Central memory CD8-positive, alpha-beta T cell (primary cell): Measurements from ENCODE around the gene NREP.
A peak's percentile ranks its signal among the peaks of the same experiment; 100 is the strongest.
"Not testable (repeated sequence)": the region's sequence is repeated elsewhere in the genome, so short reads cannot be mapped to it uniquely, and the experiment has no call there.

Experiments used
- ATAC-seq: fragments of 150-1000 bp; cut with Tn5 transposase; replicated peaks from 2 replicates; pipeline ENCODE4 v1.10.0; 2022; ENCODE audit warnings: mild to moderate bottlenecking, moderate FRiP score, moderate number of reproducible peaks; ENCODE audit not compliant: poor library complexity, severe bottlenecking; ENCODE audit errors: extremely low read depth
- DNase-seq, 2 donors: peaks; one replicate each; pipeline ENCODE4 v3.0.0; 2021; ENCODE audit warnings: low spot score in 2 of 2
- H3K27ac Mint-ChIP-seq: one replicate; pipeline ENCODE4 v1.8.0; 2022; ENCODE audit warnings: low read depth, mild to moderate bottlenecking, moderate library complexity, mixed read lengths
- H3K27me3 Mint-ChIP-seq: one replicate; pipeline ENCODE4 v1.8.0; 2022; ENCODE audit warnings: mixed read lengths
- H3K36me3 Mint-ChIP-seq: one replicate; pipeline ENCODE4 v1.8.0; 2022; ENCODE audit warnings: mild to moderate bottlenecking, moderate library complexity, mixed read lengths; ENCODE audit not compliant: insufficient read depth
- H3K4me1 Mint-ChIP-seq: one replicate; pipeline ENCODE4 v1.8.0; 2022; ENCODE audit warnings: mixed read lengths
- H3K4me3 Mint-ChIP-seq: one replicate; pipeline ENCODE4 v1.8.0; 2022; ENCODE audit warnings: mild to moderate bottlenecking, moderate library complexity, mixed read lengths
- H3K9me3 Mint-ChIP-seq: one replicate; pipeline ENCODE4 v1.8.0; 2022; ENCODE audit warnings: mixed read lengths

NREP gene

GRCh38 chr5:111730659-111731382 lies 26.2 kb downstream of the NREP start:
- H3K9me3 Mint-ChIP-seq = peaks cover 5% of the 10 kb centered on the region
- ATAC-seq (no peak), DNase-seq (no peak)
- H3K4me3 Mint-ChIP-seq = no peak overlapping the region
- peaks cover 3% of the 10 kb centered on the region for H3K36me3 Mint-ChIP-seq
- peaks cover 12% of the 10 kb centered on the region for H3K27me3 Mint-ChIP-seq
- no peaks in the 10 kb centered on the region for H3K4me1 Mint-ChIP-seq
- no peak overlapping the region for H3K27ac Mint-ChIP-seq

GRCh38 chr5:111728941-111729340 lies 28.1 kb downstream of the NREP start:
- Mint-ChIP-seq H3K4me3 (no peak overlapping the region), H3K27ac (no peak overlapping the region), H3K4me1 (no peaks in the 10 kb centered on the region), H3K9me3 (peaks cover 5% of the 10 kb centered on the region), H3K36me3 (peaks cover 3% of the 10 kb centered on the region), H3K27me3 (peaks cover 12% of the 10 kb centered on the region)
- no peak for DNase-seq
- no peak for ATAC-seq

- peaks cover 5% of the 10 kb centered on the region for H3K9me3 Mint-ChIP-seq
- no peak overlapping the region for H3K27ac Mint-ChIP-seq
- ATAC-seq (no peak), DNase-seq (no peak)
- no peaks in the 10 kb centered on the region for H3K4me1 Mint-ChIP-seq
- H3K27me3 Mint-ChIP-seq = peaks cover 12% of the 10 kb centered on the region
- no peak overlapping the region for H3K4me3 Mint-ChIP-seq
- peaks cover 3% of the 10 kb centered on the region for H3K36me3 Mint-ChIP-seq
These were observed 30.0 kb downstream of the NREP start for GRCh38 chr5:111726986-111727385.

GRCh38 chr5:111722140-111722539 lies 34.9 kb downstream of the NREP start:
- peaks cover 4% of the 10 kb centered on the region for H3K36me3 Mint-ChIP-seq

GRCh38 chr5:111720333-111720890 lies 36.6 kb downstream of the NREP start:
- Mint-ChIP-seq H3K4me1 (no peaks in the 10 kb centered on the region), H3K27ac (no peak overlapping the region), H3K9me3 (peaks cover 13% of the 10 kb centered on the region), H3K27me3 (peaks cover 22% of the 10 kb centered on the region), H3K4me3 (no peak overlapping the region), H3K36me3 (peaks cover 4% of the 10 kb centered on the region)
- DNase-seq = no peak
- ATAC-seq = no peak

More at GRCh38 chr5:111722140-111722539, 34.9 kb downstream of the NREP start:
- H3K4me1 Mint-ChIP-seq = no peaks in the 10 kb centered on the region
- no peak overlapping the region for H3K4me3 Mint-ChIP-seq
- no peak for DNase-seq
- ATAC-seq = no peak
- H3K9me3 Mint-ChIP-seq = peaks cover 13% of the 10 kb centered on the region
- peaks cover 20% of the 10 kb centered on the region for H3K27me3 Mint-ChIP-seq
- H3K27ac Mint-ChIP-seq = no peak overlapping the region

DNA sequence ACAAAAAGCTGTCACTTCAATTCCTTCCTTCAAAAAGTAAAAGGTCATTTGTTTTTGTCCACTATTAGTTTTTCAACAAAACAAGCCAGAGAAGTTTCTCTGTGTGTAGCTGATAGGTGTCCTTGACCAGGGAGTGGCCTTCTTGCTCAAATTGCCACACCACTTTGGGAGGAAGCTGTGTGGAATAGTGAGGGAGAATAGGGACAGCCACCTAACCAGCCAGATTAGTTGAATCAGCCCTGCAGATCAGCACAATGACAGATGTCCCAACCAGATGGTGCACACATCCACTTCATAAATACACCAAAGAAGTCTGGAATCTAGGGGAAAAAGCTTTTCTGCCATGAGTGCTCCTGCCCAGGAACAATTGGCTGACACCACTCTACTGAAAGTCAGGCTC lies 37.2 kb downstream of the NREP start:
- no peak overlapping the region for H3K27ac Mint-ChIP-seq
- H3K4me3 Mint-ChIP-seq = no peak overlapping the region
- DNase-seq (no peak), ATAC-seq (no peak)
- H3K4me1 Mint-ChIP-seq = no peaks in the 10 kb centered on the region
- H3K9me3 Mint-ChIP-seq = peaks cover 17% of the 10 kb centered on the region
- peaks cover 29% of the 10 kb centered on the region for H3K27me3 Mint-ChIP-seq
- peaks cover 4% of the 10 kb centered on the region for H3K36me3 Mint-ChIP-seq

DNA sequence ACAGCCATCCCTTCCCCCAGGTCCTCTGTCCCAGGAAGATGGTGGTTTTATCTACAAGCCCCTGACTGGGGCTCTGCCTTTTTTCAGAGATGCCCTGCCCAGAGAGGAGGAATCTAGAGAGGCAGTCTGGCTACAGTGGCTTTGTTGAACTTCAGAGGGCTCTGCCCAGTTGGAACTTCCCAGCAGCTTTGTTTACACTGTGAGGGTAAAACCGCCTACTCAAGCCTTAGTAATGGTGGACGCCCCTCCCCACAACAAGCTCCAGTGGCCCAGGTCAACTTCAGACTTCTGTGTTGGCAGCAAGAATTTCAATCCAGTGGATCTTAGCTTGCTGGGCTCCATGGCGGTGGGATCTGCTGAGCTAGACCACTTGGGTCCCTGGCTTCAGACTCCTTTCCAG lies 40.2 kb downstream of the NREP start:
- Mint-ChIP-seq H3K27me3 (peaks cover 34% of the 10 kb centered on the region), H3K9me3 (peaks cover 25% of the 10 kb centered on the region)
- H3K27ac Mint-ChIP-seq, DNase-seq, H3K4me3 Mint-ChIP-seq, H3K4me1 Mint-ChIP-seq, H3K36me3 Mint-ChIP-seq, ATAC-seq: not testable (repeated sequence)

GRCh38 chr5:111707630-111708164 lies 49.3 kb downstream of the NREP start:
- no peaks in the 10 kb centered on the region for H3K9me3 Mint-ChIP-seq
- no peaks in the 10 kb centered on the region for H3K4me1 Mint-ChIP-seq
- no peak overlapping the region for H3K27ac Mint-ChIP-seq
- ATAC-seq = no peak
- H3K4me3 Mint-ChIP-seq = no peak overlapping the region
- peaks cover 3% of the 10 kb centered on the region for H3K27me3 Mint-ChIP-seq
- DNase-seq = no peak
- H3K36me3 Mint-ChIP-seq = no peaks in the 10 kb centered on the region

- Mint-ChIP-seq H3K36me3 (no peaks in the 10 kb centered on the region), H3K4me3 (no peak overlapping the region), H3K9me3 (no peaks in the 10 kb centered on the region), H3K27ac (no peak overlapping the region), H3K27me3 (peaks cover 9% of the 10 kb centered on the region), H3K4me1 (no peaks in the 10 kb centered on the region)
- ATAC-seq (no peak), DNase-seq (no peak)
These were observed 50.6 kb downstream of the NREP start for GRCh38 chr5:111706345-111706744.

- DNase-seq = no peak
- H3K4me3 Mint-ChIP-seq = no peak overlapping the region
- no peaks in the 10 kb centered on the region for H3K4me1 Mint-ChIP-seq
- H3K27ac Mint-ChIP-seq = no peak overlapping the region
- ATAC-seq = no peak
- H3K36me3 Mint-ChIP-seq = no peaks in the 10 kb centered on the region
- H3K27me3 Mint-ChIP-seq = peaks cover 15% of the 10 kb centered on the region
- H3K9me3 Mint-ChIP-seq = no peaks in the 10 kb centered on the region
These were observed 52.4 kb downstream of the NREP start for GRCh38 chr5:111704452-111705085.

DNA sequence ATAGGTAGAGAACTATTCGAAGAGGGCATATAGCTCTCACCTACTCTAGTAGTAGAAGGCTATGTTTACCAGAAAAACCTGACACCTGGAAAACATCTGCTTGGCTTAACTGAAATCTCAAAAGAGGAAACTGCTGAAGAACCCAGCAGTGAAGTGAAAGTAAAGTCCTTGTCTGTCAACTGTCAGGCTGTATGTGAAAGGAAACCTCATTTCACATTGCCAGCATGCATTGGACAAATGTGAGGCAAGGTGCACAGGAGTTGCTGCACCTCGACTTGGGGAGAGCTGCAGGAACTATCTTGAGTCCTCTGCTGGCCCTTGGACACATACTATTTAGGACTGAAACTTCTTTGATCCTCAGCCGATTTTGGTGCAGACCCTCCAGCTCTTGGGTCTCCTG lies 53.3 kb downstream of the NREP start:
- H3K27ac Mint-ChIP-seq = no peak overlapping the region
- no peak overlapping the region for H3K4me3 Mint-ChIP-seq
- peak; percentile 43 for ATAC-seq

GRCh38 chr5:111699976-111700375 lies 57.0 kb downstream of the NREP start:
- DNase-seq = no peak
- H3K4me3 Mint-ChIP-seq = no peak overlapping the region
- H3K27me3 Mint-ChIP-seq = peaks cover 32% of the 10 kb centered on the region
- no peak overlapping the region for H3K27ac Mint-ChIP-seq
- no peaks in the 10 kb centered on the region for H3K36me3 Mint-ChIP-seq
- ATAC-seq = no peak
- no peaks in the 10 kb centered on the region for H3K4me1 Mint-ChIP-seq
- H3K9me3 Mint-ChIP-seq = no peaks in the 10 kb centered on the region

More for the DNA sequence above, 53.3 kb downstream of the NREP start:
- no peak for DNase-seq
- Mint-ChIP-seq H3K27me3 (peaks cover 24% of the 10 kb centered on the region), H3K36me3 (no peaks in the 10 kb centered on the region), H3K9me3 (no peaks in the 10 kb centered on the region), H3K4me1 (no peaks in the 10 kb centered on the region)

GRCh38 chr5:111699324-111699723 lies 57.7 kb downstream of the NREP start:
- Mint-ChIP-seq H3K27ac (no peak overlapping the region), H3K27me3 (peaks cover 32% of the 10 kb centered on the region), H3K4me1 (no peaks in the 10 kb centered on the region), H3K9me3 (no peaks in the 10 kb centered on the region), H3K36me3 (no peaks in the 10 kb centered on the region), H3K4me3 (no peak overlapping the region)
- ATAC-seq (no peak), DNase-seq (no peak)
